ENCODE measurements around the gene PACC1. TPM values are rescaled to one million over a fixed set of nuclear protein-coding genes. Genes with fewer than 3 reads are reported as not detected.

The PACC1 gene
- total RNA-seq (2021) = 15.0 to 19.5 TPM (median 15.7 TPM) in 3 replicates
- percentile 70 among the genes with signal in this experiment for Bru-seq, nascent RNA
- long read RNA-seq, experiment 1, transcript TMEM206-201 (8 exons, 2,475 nt) = major isoform, 46 of 72 reads
- long read RNA-seq, experiment 1, partial matches to known transcripts = 2 of 72 reads
- long read RNA-seq, experiment 1, other reads (novel, unspliced or antisense) = 22 of 72 reads
- long read RNA-seq, experiment 2, transcript TMEM206-201 (8 exons, 2,475 nt) = major isoform, 12 of 15 reads
- long read RNA-seq, experiment 2, partial matches to known transcripts = 3 of 15 reads
- long read RNA-seq, experiment 2, other reads (novel, unspliced or antisense) = 0 of 15 reads
- long read RNA-seq, experiment 3, transcript TMEM206-201 (8 exons, 2,475 nt) = major isoform, 50 of 73 reads
- long read RNA-seq, experiment 3, partial matches to known transcripts = 3 of 73 reads
- long read RNA-seq, experiment 3, other reads (novel, unspliced or antisense) = 19 of 73 reads

- Mint-ChIP-seq H3K4me1 (peaks cover 31% of the 10 kb centered on the region), H3K9me3 (no peaks in the 10 kb centered on the region), H3K4me3 (peak within 1 kb of the TSS; percentile 91), H3K36me3 (peaks cover 22% of the 10 kb centered on the region), H3K27me3 (ENCODE audit: low read depth) (peaks cover 6% of the 10 kb centered on the region), H3K27ac (peak within 1 kb of the TSS; percentile 99)
- POLR2A ChIA-PET = interaction anchor here (0.5 to 1.0 kb wide), 4 partner anchors 19 to 464 kb away, joined by 3 to 7 read pairs (median 3); partner anchors contain the start of genes DTL and INTS7
- ATAC-seq (peak; percentile 91), DNase-seq (ENCODE audit: low spot score) (peak; percentile 97)
- CTCF ChIA-PET = interaction anchor here (0.6 to 3.2 kb wide), 6 partner anchors 12 to 715 kb away, joined by 3 to 26 read pairs (median 4); partner anchors contain the start of genes DTL and INTS7
- TF ChIP-seq TEAD1 (CRISPR knock-in tag; IDR thresholded peaks at IDR 0.05) = peak; percentile 85
- no peak for TF ChIP-seq MXD4 (CRISPR knock-in tag; IDR thresholded peaks at IDR 0.05; ENCODE audit: borderline replicate concordance)
- peak; percentile 94 for TF ChIP-seq USF1 (CRISPR knock-in tag; IDR thresholded peaks at IDR 0.05)
- no peak for TF ChIP-seq PRRX2 (CRISPR knock-in tag; IDR thresholded peaks at IDR 0.05)
- peak; percentile 91 for TF ChIP-seq MAX (CRISPR knock-in tag; IDR thresholded peaks at IDR 0.05)
- peak; percentile 78 for TF ChIP-seq SP1 (CRISPR knock-in tag; conservative IDR thresholded peaks at IDR 0.05)
- 0 out of 2 replicates have a peak, but pooled peaks have one; percentile 58 for TF ChIP-seq ZNF219 (CRISPR knock-in tag; IDR thresholded peaks at IDR 0.05; ENCODE audit: borderline replicate concordance)
- 0 out of 2 replicates have a peak, but pooled peaks have one; percentile 55 for TF ChIP-seq ZNF121 (CRISPR knock-in tag; IDR thresholded peaks at IDR 0.05)
- peak; percentile 92 for TF ChIP-seq USF2 (CRISPR knock-in tag; IDR thresholded peaks at IDR 0.05)
- TF ChIP-seq FOXP4 (CRISPR knock-in tag; IDR thresholded peaks at IDR 0.05) = peak; percentile 94
- 0 out of 2 replicates have a peak, but pooled peaks have one; percentile 52 for TF ChIP-seq E2F5 (CRISPR knock-in tag; IDR thresholded peaks at IDR 0.05)
- peak; percentile 77 for TF ChIP-seq SMAD3 (CRISPR knock-in tag; IDR thresholded peaks at IDR 0.05; ENCODE audit: borderline replicate concordance)
- peak; percentile 62; the same call in 1 of the 2 replicates for TF ChIP-seq ETV6 (CRISPR knock-in tag; IDR thresholded peaks at IDR 0.05)
- TF ChIP-seq ATF1 (CRISPR knock-in tag; IDR thresholded peaks at IDR 0.05) = no peak
- TF ChIP-seq JUN (CRISPR knock-in tag; IDR thresholded peaks at IDR 0.05) = 0 out of 2 replicates have a peak, but pooled peaks have one; percentile 39
- TF ChIP-seq ZNF423 (CRISPR knock-in tag; IDR thresholded peaks at IDR 0.05) = peak; percentile 10; the same call in 1 of the 2 replicates
- TF ChIP-seq HMGXB4 (CRISPR knock-in tag; IDR thresholded peaks at IDR 0.05) = peak; percentile 53; the same call in 1 of the 2 replicates
- TF ChIP-seq FOXK1 (CRISPR knock-in tag; IDR thresholded peaks at IDR 0.05) = peak; percentile 65; the same call in 1 of the 2 replicates
- TF ChIP-seq FOXP1 (CRISPR knock-in tag; IDR thresholded peaks at IDR 0.05; ENCODE audit: borderline replicate concordance) = peak; percentile 65
- TF ChIP-seq ARID4B (CRISPR knock-in tag; IDR thresholded peaks at IDR 0.05; ENCODE audit: borderline replicate concordance) = peak; percentile 94
- TF ChIP-seq TEAD4 (CRISPR knock-in tag; IDR thresholded peaks at IDR 0.05) = no peak
- TF ChIP-seq JAZF1 (CRISPR knock-in tag; IDR thresholded peaks at IDR 0.05) = no peak
- 0 out of 2 replicates have a peak, but pooled peaks have one; percentile 47 for TF ChIP-seq MYBL2 (CRISPR knock-in tag; IDR thresholded peaks at IDR 0.05)
These were observed at the start of gene PACC1 for GRCh38 chr1:212414328-212415106. Gene PACC1, minus strand, starts transcription at chr1:212414886. Its CDS starts 129 bp downstream, at chr1:212414757.
